NCI-H2171 (cell line): Measurements from ENCODE around the gene C2orf68.
"Not testable (repeated sequence)": the region's sequence is repeated elsewhere in the genome, so short reads cannot be mapped to it uniquely, and the experiment has no call there.

ENCODE experiments used
- DNase-seq: peaks from one replicate; lab custom pipeline; 2025; lab: John Stamatoyannopoulos, UW

C2orf68 gene

GRCh38 chr2:85598594-85599340 is 13.1 kb downstream of the C2orf68 start:
- no peak for DNase-seq

DNA sequence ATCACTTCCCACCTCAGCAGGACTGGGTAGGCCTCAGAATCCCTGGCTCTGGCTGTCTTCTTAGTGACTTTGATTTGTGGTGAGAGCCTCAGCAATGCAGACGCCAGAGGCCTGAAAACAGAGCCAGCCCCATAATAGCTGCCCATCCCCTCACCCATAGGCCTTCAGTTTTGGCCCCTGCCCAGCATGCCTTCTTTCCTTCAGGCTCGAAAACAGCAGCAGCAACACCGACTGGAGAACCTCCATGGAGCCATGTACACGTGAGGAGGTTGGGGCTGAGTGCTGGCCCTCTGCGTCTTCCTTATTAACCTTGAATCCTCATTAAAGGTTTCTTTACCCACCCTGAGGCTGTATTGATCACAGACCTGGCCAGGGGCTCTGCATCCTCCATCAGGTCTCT is 14.6 kb downstream of the C2orf68 start:
- no peak for DNase-seq

DNA sequence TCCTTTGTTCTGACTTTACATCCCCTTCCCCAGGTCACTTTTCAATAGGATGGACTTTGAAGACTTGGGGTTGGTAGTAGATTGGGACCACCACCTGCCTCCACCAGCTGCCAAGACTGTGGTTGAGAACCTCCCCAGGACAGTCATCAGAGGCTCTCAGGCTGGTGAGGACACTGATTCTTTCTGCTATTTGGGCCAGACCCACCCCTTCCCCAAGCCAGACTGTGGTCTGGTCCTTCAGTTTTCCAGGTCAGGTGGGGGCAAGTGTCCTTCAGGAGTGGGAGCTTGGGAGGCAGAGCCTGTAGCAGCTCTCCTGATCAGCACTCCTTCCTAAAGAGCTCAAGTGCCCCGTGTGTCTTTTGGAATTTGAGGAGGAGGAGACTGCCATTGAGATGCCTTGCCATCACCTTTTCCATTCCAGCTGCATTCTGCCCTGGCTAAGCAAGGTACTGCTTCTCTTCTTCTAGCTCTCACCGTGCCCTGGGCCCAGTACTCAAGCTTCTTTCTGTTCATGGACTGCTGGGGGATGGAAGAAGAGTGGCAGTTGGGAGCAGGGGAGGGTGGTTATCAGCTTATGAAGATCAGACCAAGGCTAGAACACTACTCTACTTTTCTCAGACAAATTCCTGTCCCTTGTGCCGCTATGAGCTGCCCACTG is 15.3 kb downstream of the C2orf68 start:
- DNase-seq = no peak

DNA sequence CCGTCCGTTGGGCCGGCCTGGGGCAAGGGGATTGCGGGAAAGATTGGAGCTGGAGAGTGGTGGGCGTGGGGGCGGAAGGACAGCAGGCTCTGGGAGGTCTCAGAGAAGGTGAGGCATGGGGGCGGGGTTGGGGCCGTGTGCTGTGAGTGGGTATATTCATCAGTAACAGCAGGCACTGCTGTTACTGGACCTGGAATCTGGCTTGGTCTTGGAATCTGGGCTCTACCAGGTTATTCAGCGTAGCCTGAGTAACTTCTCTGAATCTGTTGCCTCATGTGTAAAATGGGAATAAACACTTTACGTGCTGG is 15.9 kb downstream of the C2orf68 start:
- no peak for DNase-seq

GRCh38 chr2:85595301-85596025 is 16.4 kb downstream of the C2orf68 start, which contains the start of gene RNF181:
Gene RNF181 (plus strand): TSS chr2:85595745. CDS start chr2:85595764, 19 bp downstream.
- DNase-seq = peak; percentile 93

DNA sequence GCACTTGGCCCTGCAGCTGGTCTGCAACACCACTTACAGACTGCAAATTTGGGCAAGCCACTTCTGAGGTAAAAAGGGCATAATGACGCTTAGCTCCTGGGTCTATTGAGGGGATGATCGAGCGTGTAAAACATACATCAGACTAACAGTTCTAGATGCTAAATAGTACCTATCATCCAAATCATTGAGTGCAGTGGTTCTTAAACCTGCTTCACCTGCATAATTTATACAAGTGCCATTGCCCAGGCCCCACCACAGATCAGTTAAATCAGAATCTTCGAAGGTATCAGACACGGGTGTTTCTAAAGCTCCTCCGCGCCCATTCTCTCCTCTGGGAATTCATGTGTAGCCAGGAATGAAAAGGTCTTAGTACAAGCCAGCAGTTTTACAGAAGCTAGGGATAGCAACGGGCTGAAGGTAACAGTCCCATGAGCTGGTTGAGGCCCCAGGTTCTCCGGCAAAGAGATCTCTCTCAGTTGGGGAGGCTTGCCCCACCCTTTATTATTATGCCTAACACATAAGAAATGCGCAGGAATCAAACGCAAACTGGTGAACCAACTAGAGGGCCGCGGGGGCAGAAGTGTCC is 17.1 kb downstream of the C2orf68 start:
- DNase-seq = no peak

GRCh38 chr2:85593023-85593422 is 18.8 kb downstream of the C2orf68 start:
- no peak for DNase-seq

DNA sequence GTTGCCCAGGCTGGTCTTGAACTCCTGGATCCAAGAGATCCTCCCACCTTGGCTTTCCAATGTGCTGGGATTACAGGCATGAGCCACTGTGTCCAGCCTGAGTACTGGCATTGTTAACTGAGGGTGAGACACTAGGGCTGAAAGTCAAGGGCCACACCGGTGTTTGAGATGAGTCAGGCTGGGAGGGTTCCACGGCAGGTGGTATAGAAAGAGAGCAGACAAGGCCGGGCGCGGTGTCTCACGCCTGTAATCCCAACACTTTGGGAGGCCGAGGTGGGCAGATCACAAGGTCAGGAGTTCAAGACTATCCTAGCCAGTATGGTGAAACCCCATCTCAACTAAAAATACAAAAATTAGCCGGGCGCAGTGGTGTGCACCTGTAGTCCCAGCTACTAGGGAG is 19.6 kb downstream of the C2orf68 start:
- DNase-seq = not testable (repeated sequence)

- DNase-seq = no peak
Observed at GRCh38 chr2:85591563-85591962, 20.3 kb downstream of the C2orf68 start.

GRCh38 chr2:85590950-85591349 is 20.9 kb downstream of the C2orf68 start:
- no peak for DNase-seq

GRCh38 chr2:85589982-85590791 is 21.7 kb downstream of the C2orf68 start:
- DNase-seq = no peak

- DNase-seq = no peak
Observed at GRCh38 chr2:85589181-85589580, 22.7 kb downstream of the C2orf68 start.

- DNase-seq = no peak
Observed at GRCh38 chr2:85588645-85589044, 23.2 kb downstream of the C2orf68 start.

GRCh38 chr2:85588236-85588635 is 23.6 kb downstream of the C2orf68 start:
- no peak for DNase-seq

DNA sequence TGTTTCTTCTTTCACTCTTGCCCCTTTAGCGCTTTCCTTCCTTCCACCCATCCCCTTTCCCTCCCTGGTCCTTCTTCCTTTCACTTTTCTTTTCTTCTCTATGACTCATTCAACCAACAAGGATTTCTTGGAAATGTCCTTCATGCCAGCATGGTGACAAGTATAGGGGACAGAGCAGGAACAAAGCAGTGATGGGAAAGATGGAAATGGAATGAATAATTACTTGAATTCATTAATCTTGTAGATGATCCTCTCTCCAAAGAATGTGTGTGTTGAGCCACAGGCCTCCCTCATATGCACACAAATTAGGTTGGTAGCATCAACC is 26.1 kb downstream of the C2orf68 start:
- DNase-seq = no peak

GRCh38 chr2:85584857-85585780 is 26.7 kb downstream of the C2orf68 start:
- no peak for DNase-seq

DNA sequence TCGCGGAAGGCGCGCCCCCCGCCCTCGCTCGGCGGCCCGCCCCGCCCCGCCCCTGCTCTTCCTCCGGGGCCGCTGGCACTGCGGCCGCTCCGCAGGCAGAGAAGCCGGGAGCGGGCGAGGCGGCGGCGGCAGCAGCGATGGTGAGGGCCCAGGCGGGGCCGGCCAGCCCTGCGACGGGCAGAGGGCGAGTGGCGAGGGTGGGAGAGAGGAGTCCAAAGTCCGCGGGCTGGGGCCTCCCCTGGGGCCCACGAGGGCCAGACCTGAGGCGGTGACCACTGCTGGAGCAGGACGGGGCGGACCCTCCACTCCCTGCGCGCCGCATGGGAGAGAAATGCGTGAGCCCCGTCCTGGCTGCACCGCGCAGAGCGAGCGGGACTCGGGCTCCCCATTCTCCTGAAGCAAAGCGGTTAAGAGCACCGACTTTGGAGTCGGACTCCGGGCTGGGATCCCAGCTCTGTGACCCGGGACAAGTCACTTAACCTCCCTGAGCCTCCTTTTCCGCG is 27.5 kb downstream of the C2orf68 start, which contains the start of gene VAMP5:
Gene VAMP5, plus strand, starts transcription at position 78 of the 503 bp plus-strand sequence. Its CDS starts 60 bp downstream, at position 138.
- DNase-seq = no peak

DNA sequence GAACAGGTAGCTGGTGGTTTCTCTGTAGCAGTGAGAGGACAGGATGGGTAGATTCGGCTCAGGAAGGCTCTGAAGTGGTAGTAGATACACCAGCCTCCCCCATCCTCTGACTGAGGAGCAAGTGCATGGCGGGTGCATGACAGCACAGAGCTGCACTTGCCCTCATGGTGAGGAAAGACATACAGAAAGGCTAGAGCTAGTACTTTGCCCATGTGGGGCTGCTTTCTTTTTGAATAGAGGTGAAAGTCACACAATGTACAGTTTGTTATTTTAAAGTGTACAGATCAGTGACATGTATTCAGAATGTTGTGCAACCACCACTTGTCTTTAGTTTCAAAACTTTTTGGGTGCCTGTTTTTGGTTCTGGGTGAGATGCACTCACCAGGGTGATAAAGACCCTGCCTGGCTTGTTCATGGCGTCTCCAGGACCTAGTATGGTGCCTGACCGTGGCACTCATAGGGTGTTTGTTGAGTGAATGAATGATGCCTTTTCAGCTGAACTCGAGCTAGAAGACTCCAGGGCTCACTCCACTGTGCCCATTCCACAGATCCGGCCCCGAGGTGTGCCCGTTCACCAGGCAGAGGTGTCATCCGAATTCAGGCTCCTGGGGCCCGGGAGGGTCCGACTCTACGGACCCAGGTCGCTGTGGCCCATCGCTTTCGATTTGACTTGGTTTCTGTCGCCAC is 28.1 kb downstream of the C2orf68 start:
- DNase-seq = no peak

- no peak for DNase-seq
Observed at GRCh38 chr2:85582492-85582891, 29.4 kb downstream of the C2orf68 start.

- no peak for DNase-seq
Observed at GRCh38 chr2:85580206-85580605, 31.7 kb downstream of the C2orf68 start.
